DMS79 (cell line): ENCODE data around the gene CRYL1.

Source experiments
- DNase-seq: peaks from one replicate; lab custom pipeline; 2025; lab: John Stamatoyannopoulos, UW

The CRYL1 gene

DNA sequence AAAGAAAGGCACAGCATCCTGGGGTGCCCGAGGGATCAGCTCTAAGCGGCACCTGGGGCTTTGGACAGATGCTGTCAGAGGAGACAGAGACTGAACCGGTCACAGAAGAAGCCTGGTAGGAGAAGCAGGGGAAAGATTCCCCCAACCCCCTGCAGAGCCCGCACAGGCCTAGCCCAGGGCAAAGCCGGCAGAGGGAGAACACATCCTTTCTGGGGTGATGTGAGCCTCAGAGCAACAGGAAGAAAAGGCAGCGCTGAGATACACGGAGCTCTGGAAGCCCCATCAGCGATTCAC, 101.2 kb downstream of the CRYL1 start:
- DNase-seq: no peak

DNA sequence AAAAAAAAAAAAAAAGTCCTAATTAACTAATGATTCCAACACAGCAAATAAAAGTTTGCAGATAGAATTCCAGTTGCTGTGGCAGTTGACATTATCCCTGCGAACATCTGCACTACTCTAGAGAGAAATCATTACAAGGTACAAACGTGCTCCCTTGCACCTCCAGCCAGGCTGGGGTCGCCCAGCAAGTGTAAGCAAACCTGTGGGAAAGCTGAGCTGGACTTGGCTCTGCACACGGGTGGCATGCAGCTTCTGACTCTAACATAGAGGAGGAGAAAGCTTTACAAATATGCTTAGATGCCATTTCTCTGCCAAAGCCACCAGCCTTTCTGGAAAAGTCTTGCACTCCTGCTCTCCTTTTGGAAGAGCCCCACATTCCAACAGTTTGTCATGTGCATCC, 103.3 kb downstream of the CRYL1 start:
- no peak for DNase-seq

DNA sequence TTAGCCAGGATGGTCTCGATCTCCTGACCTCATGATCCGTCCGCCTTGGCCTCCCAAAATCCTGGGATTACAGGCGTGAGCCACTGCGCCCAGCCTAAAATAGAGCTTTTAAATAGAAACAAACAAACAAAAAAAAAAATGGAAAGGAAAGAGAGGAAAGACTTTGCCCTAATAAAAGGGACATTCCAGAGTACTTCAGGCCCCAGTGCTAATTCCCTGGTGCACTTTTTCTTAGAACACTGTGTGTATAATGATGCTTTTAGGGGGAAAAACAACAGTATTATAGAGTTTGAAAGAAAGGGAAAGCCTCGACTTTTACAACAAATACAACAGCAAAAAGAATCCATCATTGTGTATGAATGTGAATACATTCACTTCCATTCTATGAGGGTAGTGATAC, 104.7 kb downstream of the CRYL1 start:
- DNase-seq: no peak

DNA sequence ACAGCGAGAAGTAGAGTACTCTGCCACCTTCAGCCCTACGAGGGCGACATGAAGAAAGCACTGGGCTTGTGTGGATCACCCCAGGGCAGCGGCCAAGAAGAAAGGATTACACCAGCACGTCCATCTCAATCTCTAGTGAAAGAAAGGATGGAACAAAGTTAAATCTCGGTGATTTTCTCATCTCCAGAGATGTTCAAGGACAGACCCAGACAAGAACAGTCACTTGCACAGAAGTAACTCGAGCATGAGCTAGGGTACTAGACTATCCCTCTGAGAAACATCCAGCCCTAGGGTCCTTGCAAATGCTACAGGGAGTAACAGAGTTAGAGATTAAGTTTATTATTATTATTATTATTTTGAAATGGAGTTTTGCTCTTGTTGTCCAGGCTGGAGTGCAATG, 106.7 kb downstream of the CRYL1 start:
- no peak for DNase-seq

DNA sequence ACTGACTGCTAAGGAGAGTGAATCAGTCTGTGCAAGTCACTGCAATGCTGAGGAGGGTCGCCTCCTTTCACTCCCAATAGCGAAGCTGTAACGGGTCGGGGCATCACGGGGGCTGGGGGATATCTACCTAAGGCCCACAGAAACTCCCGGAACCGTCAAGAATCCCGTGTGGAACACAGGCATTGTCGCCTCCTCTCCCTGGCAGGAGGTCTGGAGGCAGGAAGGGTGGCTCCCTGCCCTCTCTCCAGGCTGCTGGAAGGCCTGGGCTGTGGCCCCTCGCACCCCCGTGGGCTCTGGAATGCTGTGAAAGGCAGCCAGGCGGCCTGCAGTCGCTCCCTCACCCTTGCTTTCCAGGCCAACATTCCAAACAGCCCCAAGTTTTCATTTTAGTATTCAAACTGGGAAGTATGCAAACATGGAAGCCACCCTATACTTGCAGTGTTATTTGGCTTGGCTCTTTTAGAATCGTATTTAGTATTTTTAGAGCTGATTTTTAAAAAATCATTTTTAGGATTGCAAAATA, 109.4 kb downstream of the CRYL1 start:
- no peak for DNase-seq

DNA sequence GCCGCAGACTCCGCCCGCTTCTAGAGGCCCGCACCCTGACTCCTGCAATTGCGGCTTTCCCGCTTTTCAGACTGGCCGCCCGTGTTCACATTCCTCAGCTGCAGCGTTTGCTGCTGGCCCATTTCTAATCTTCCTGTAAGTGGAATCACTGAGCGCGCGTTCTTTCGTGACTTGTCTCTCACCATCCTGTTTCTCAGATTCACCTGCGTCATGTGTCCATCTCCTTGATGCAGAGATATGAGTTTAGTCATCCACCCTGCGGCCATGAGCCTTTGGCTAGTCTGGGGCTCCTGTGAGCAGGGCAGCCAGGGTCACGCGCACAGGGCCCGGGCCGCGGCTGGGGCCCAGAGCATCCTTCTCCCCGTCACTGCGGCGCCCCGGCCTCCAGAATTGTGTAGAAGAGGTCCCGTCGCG, 110.0 kb downstream of the CRYL1 start:
- DNase-seq: no peak

DNA sequence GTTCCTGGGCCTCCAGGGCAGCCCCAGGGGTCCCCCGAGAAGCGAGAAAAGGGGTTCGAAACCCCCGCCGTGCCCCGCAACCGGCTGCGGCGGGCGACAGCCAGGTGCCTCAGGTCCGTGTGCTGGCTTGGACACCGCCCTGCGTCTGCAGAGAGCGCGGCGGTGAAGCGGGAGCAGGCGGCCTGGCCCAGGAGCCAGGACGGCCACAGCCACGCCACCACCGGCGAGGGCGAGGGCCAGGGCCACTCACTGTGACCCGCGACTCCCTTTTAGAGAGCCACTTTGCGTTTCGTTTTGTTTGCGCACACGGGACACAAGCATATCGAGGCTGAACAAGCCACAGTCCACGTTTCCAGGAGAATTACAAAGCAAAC, 110.4 kb downstream of the CRYL1 start:
- no peak for DNase-seq

DNA sequence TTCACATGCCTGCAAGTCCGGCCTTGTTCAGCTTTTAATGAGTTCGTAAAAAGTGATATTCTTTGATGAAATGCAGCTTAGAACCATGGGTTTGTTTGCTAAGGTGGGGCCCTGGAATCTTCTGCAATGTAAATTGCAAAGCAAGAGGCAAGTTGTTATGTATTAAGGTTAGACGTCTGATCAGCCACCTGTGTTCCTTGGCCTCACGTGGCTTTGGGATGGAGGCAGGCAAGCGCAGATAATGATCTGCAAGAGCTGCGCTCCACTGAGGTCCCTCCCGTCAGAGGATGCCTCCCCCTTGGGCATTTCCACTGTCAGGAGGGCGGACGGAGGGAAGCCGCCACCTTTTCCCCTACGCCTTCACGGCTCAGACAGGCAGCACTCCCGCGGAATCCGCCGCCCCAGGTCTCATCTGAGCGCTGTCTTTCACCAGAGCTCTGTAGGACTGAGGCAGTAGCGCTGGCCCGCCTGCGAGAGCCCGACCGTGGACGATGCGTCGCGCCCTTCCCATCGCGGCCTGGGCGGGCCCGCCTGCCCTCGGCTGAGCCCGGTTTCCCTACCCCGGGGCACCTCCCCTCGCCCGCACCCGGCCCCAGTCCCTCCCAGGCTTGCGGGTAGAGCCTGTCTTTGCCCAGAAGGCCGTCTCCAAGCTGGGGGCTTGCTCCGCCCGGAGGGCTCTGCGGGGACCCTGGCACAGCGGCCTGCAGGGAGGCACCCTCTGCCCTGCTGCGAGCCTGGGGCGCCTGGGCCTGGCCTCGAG, 110.9 kb downstream of the CRYL1 start:
- DNase-seq: no peak

DNA sequence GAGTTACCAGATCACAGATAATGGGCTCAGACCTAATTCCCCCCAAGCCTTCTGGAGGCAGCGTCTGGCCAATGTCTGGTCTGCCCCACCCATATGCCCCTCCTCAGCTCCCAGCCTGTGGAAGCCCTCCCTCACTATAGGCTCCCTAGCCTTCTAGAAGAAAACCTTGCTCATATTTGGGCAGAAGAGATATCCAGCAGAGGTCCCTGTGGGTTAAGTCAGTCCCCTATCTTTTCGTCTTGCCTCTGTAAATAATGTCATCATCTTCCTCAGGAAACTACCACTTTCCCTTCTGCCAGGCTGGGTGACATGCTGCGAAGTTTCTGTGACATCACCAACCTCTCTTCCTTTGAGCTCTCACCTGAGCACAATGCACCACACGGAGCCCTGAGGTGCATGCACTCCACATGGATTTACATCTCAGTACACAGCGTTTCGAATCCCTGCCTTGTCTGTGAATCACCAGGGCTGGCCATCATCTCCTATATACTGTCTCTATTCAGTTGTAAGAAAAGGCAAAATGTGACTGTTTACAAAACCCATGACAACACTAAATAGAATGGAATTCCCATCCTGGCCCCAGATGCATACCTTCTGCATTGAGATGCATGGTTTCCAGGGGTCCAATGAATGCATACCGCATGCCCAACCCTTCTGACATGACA, 112.8 kb downstream of the CRYL1 start:
- DNase-seq: no peak

DNA sequence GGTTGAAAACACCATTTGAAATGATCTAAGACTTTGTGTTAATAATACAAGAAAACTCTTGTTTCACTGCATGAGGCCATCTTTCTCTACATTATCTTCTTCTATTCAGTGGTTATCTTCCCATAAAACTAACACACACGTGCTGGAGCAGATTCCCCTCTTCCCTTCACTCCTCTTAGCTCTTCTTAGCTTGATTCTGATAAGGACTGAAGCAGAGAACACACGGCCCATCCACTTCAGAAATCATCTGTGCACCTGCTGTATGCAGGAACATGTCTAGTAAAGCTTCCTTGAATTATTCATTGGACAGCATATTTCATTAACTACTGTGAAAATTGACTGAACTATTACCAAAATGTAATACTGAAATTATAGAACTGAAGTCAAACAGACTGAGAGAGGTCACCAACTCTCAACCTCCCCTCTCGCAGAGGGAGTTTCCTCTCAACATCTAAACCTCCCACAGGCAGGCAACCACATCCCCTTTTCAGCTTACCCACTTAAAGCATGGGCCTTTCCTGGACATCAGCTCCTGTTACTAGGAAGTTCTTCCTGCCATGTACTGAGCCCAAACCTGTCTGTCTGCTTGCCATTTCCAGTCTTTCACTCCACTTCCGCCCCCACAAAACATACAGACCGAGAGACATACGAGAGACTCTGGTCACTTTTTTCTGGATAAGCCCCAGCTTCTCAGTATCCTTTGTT, 113.9 kb downstream of the CRYL1 start:
- DNase-seq: no peak

DNA sequence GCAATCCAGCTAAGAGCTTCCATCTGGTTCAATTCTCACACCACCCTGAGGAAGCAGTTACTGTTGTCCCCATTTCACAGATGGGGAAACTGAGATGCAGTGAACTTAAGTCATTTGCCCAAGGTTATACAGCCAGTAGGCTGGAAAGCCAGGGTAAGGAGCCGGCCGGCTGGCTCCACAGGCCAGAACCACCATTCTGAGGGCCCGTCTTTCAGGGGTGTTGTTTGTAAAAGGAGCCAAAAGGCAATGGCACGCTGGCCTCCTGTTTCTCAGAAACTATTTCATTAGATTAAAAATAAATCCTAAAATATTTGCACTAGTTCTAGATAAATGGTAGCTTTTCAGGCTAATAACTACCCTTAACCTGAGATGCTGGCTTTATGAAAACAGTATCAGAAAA, 114.9 kb downstream of the CRYL1 start:
- no peak for DNase-seq

DNA sequence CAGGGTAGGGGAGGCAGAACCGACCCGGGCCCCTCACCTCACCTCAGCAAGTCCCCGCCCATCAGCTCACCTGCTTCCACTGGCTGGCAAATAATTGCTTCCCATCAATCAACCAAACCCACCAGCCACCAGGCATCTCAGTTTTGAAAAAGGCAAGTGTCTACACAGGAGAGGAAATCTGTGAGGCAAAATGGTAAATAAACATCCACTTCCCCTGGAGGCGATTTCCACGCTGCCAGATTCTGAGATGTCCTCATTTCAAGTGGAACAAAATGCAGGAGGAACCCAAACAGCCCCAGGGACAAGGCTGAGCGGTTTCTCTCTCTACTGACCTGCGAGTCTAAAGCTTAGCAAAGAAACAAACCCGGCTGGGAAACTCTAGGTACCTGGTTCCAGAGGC, 117.5 kb downstream of the CRYL1 start:
- no peak for DNase-seq

DNA sequence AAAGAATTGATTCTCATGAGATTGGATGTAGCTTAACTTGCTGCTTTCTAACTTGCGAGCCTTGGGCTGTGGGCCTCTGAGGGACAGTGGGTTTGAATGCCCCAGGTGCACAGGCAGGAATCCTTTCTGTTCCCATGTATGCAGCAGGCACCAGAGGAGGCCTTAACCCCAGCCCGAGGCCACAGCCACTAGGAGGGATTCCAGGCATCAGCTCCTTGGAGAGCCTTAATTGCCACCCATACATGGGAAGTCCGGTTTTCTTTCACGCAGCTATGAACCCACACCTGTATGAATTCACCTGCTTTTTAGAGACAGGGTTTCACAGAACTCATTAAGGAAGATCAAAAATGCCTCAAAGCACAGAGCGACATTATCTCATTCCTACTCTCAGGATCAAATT, 117.9 kb downstream of the CRYL1 start:
- no peak for DNase-seq

DNA sequence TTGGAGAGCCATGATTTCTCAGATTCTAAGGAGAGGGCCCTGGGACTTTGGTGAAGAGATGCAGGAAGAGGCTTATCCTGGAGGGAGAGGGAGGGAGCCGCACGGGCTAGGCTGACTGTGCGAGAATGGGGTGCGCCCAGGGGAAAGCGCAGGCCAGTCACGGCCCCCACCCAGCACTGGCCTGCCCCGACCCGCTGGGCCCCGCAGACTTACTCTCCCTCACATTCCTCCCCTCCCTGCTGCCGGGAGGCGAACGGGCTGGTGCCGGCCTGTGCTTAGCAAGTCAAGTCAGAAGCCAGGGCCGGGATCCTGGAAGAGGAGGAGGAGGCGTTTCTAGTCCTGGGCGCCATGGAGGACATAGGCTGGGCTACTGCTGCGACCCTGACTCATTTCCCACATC, 120.0 kb downstream of the CRYL1 start:
- DNase-seq: no peak

DNA sequence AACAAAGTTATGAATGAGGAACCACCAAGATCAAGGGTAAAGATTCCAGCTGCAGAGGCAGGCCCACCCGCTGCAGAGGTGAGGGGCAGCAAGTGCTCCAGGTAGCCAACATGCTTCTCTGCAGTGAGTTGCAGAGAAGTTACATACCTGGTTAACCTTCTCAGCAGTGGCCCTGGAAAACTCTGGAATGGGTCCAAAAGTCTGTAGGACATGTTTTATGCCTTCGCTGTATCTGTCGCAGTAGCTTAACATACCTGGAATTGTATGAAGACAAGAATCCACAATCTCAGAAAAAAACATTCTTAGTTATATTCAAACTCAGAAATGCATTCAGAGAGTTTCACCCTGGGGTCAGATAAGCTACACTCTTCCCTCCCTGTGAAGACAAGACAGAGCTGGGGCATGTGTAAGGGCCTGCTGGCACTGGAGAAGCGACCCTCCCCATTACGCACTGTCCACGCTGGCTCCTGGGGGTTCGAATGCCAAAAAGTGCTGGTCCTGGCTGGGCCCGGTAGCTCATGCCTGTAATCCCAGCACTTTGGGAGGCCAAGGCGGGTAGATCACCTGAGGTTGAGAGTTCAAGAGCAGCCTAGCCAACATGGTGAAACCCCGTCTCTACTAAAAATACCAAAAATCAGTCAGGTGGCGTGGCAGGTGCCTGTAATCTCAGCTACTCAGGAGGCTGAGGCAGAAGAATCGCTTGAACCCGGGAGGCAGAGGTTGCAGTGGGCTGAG, 121.0 kb downstream of the CRYL1 start:
- no peak for DNase-seq

DNA sequence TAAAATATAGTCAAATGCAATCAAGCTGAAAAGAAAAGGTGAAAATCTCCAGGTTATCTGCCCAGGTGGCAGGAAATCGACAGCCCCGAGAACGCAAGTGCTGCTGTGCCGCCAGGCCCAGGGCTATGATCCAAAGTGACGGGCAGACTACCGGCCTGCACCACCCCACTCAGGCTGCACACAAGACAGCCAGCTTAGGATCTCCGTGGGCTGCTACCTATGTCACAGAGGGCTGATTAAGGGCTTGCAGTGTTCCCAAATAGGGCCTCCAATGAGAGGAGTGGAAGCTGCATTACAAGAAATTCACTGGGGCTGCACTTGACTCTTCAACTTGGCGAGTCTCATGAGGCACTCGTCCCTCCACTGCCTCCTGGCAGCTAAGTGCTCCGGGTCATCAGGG, 121.8 kb downstream of the CRYL1 start:
- no peak for DNase-seq

DNA sequence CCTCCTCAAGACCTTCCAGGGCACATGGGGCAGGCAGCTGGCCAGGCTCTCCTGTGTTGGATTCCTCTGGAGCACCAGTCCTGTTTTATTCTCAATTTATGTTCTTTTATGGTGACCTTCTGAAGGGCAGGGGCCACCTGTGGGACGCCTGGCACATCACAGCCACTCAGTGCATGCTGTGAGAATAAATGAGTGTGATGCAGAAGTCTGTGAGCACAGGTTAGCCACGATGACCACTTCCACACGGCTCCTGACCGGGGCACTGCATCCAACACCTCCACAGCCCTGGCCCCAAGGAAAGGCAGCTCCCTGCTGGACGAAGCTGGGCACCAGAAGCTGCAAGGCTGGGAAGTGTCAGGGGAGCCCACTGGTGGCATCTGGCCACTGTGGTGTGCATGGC, 122.8 kb downstream of the CRYL1 start:
- DNase-seq: no peak

DNA sequence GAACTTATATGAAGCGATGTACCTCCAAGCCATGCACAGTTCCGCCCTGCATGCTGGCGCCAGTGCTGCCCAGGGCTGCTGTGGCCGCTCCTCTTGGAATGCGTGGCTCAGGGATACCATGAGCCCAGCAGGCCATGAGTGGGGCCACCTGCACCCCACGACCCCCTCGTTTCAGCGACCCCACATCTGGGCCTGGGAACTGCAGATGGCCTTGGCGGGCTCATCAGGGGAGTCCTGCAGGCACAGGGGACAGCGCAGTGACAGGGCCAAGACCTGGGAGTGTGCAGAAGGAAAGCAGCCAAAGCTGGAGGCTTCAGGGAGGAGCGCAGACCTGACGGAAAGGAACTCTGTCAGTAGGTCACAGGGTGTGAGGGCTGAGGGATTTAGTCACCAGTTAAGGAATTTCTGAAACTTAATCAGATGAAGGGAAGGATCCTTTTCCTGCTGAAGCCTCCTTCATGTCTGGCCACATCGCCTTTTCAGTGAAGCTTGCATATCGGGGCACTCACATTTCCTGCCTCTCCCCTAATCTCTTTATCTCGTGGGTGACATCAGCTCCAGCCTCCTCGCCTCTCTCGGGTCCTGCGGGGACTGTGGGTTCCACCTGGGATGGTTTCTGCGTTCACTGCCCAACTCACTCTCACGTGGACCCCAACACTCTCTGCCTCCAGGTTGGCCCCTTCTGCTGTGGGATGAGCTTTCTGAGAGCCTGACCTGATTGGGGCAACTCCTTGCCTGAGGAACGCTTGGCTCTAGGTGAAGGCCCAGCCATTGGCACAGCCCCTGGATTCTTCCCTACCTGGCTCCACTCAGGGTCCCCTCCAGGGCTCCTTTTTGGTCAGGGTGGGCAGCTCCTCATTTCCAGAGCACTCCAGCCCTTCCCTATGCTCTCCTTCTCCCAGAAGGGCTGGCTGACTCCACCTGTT, 123.5 kb downstream of the CRYL1 start:
- no peak for DNase-seq

DNA sequence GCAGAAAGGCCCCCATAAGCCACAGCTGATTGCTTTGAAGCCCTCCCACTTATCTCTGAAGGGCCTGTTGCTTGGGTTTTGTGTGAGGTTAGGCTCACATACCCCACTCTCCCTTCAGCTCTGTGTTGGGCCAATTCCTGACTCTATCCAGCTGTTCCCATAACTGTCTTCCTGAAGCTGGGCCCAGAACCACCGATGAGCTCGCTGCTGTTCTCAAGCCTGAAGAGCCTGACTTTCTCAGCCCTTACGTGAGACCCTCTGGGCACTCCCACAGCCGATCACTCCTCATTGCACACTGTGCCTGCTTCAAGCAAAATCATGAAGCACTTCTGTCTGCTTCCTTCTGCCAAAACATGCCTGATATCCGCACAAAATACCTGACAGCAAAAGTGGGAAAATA, 124.1 kb downstream of the CRYL1 start:
- no peak for DNase-seq

DNA sequence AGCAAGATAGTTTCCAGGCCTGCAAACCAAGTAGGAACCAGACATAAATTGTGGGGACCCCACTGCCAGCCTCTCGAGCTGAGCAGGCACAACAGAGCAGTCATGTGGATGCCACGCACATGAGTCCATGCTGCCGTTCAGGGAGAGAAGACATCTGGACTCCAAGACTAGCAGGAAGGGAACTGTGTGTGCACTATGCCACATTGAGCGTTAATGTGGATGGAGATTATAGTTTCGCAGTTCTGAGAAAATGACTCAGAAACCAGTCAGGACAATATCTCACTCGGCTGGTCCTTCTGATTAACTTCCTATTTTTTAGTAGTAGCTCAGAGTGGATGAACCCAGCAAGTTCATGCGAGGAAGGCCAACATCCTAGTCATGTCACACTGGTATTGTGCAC, 124.9 kb downstream of the CRYL1 start:
- no peak for DNase-seq

DNA sequence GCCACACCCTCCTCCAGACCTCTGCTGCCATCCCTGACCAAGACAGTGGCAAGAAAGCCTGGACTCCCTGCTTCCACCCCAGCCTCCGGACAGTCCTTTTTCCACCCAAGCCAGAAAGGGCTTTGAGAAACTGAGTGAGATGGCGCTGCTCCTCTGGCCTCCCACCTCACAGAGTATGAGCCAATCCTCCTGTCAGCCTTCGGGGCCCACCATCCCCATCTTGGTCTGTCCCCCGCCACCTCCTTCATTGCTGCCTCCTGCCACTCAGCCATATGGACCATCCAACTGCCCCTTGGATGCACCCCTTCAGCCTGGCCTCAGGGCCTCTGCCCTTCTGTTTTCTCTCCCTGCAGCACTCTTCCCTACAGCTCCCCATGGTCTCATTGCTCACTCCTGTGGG, 125.7 kb downstream of the CRYL1 start:
- DNase-seq: no peak

DNA sequence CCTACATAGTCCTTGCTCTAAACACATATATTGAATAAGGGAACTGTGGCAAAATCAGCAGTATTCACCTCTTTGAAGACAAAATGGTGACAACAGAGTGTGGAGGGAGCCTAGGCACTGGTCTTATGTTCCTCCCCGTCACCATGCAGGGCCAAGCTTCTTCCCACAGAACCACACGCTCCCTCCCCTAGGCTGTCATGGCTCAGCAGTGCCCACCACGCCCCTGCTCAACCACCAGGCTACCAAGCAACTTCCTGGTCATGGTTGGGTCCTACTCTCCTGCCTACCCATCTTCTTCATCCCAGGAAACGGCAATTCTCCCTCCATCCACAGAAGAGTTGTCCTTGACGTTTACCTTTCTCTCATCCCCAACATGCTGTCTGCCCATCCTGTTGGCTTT, 126.1 kb downstream of the CRYL1 start:
- DNase-seq: no peak
